A549 (cell line): ENCODE measurements around the gene CHD6. TPM values are rescaled to one million over a fixed set of nuclear protein-coding genes. Genes with fewer than 3 reads are reported as not detected.

Experiments
- ATAC-seq, 2 experiments: fragments of 200-7000 bp in 1 of 2; fragments of >200 bp in 1 of 2; cut with Nextera tagmentation in 1 of 2; cut with Tn5 transposase in 1 of 2; 3 replicates each; pipeline versions ENCODE4 v1.8.0 to v1.9.1; 2018 to 2020; ENCODE audit warnings: mild to moderate bottlenecking in 1 of 2, moderate library complexity in 1 of 2
- CTCF ChIA-PET: fragments of 300-600 bp; sonication (Branson Sonifier 250); formaldehyde crosslinking; extraction: SDS; loops from one replicate; lab custom pipeline; 2021; ENCODE audit warnings: antibody characterized with exemption, inconsistent platforms; lab: Yijun Ruan, JAX
- POLR2A ChIA-PET: fragments of 350-600 bp; formaldehyde crosslinking; extraction: SDS; loops from one replicate; lab custom pipeline; 2021; ENCODE audit warnings: antibody characterized with exemption, inconsistent platforms; lab: Yijun Ruan, JAX
- DNase-seq, 2 experiments: peaks; one replicate each; pipeline versions ENCODE4 v3.0.0 to v3.0.0-alpha.2; 2011 to 2016; ENCODE audit warnings: low read depth in 1 of 2, low spot score in 1 of 2
- FAIRE-seq: peaks from 2 replicates; lab custom pipeline; 2011; peaks lifted over from hg19 to GRCh38; lab: Jason Lieb, UNC
- H3K27ac ChIP-seq, 2 experiments: fragments of >200 bp; sonication (Bioruptor Twin); formaldehyde crosslinking; 3 replicates each; pipeline ENCODE4 v1.5.1; 2016 to 2017
- H3K4me1 ChIP-seq: fragments of >200 bp; sonication (Bioruptor Twin); formaldehyde crosslinking; 3 replicates; pipeline ENCODE4 v1.6.1; 2016
- H3K4me2 ChIP-seq: fragments of >200 bp; sonication (Bioruptor Twin); formaldehyde crosslinking; 3 replicates; pipeline ENCODE4 v1.6.1; 2016
- H3K4me3 ChIP-seq: fragments of >200 bp; sonication (Bioruptor Twin); formaldehyde crosslinking; 3 replicates; pipeline ENCODE4 v1.5.1; 2016
- H3K9me3 ChIP-seq: fragments of >200 bp; sonication (Bioruptor Twin); formaldehyde crosslinking; 3 replicates; pipeline ENCODE4 v1.6.1; 2016
- BCL3 ChIP-seq: fragments of >200 bp; sonication (Bioruptor Twin); formaldehyde crosslinking; IDR thresholded peaks from 3 replicates; pipeline ENCODE4 v1.6.1; 2016
- CBX8 ChIP-seq: fragments of 200-600 bp; sonication (generic); IDR thresholded peaks from 2 replicates; pipeline ENCODE4 v1.6.1; 2016
- EP300 ChIP-seq, 2 experiments: fragments of >200 bp; sonication (Bioruptor Twin); formaldehyde crosslinking; IDR thresholded peaks; 2 replicates in 1 of 2; 3 replicates in 1 of 2; pipeline ENCODE4 v1.6.1; 2016 to 2017
- ESRRA ChIP-seq: fragments of 150-350 bp; IDR thresholded peaks from 2 replicates; pipeline ENCODE4 v1.6.1; 2014; ENCODE audit warnings: mild to moderate bottlenecking, low read length, borderline replicate concordance
- FOSB ChIP-seq: fragments of 250-450 bp; sonication (Bioruptor Pico); IDR thresholded peaks from 2 replicates; pipeline ENCODE4 v1.5.0; 2020; ENCODE audit warnings: mild to moderate bottlenecking, moderate library complexity
- HDAC2 ChIP-seq: fragments of 200-600 bp; sonication (generic); IDR thresholded peaks from 2 replicates; pipeline ENCODE4 v1.6.1; 2016
- HEYL ChIP-seq: fragments of 250-450 bp; sonication (Bioruptor Pico); IDR thresholded peaks from 2 replicates; pipeline ENCODE4 v1.8.0; 2021; ENCODE audit warnings: mild to moderate bottlenecking, moderate library complexity
- HOXB5 ChIP-seq: fragments of 250-450 bp; sonication (Bioruptor Pico); IDR thresholded peaks from 2 replicates; pipeline ENCODE4 v1.5.0; 2020; ENCODE audit warnings: mild to moderate bottlenecking, moderate library complexity
- JUN ChIP-seq, 2 experiments: fragments of >200 bp; sonication (Bioruptor Twin); formaldehyde crosslinking; IDR thresholded peaks; 2 replicates in 1 of 2; 3 replicates in 1 of 2; pipeline ENCODE4 v1.6.1; 2016 to 2017
- JUNB ChIP-seq: fragments of >200 bp; sonication (Bioruptor Twin); formaldehyde crosslinking; IDR thresholded peaks from 2 replicates; pipeline ENCODE4 v1.6.1; 2016
- KDM1A ChIP-seq: fragments of 200-600 bp; sonication (generic); IDR thresholded peaks from 2 replicates; pipeline ENCODE4 v1.6.1; 2016; ENCODE audit warnings: low read depth, mild to moderate bottlenecking
- MAZ ChIP-seq: fragments of 150-350 bp; IDR thresholded peaks from 2 replicates; pipeline ENCODE4 v1.6.1; 2014; ENCODE audit warnings: antibody characterized with exemption, low read depth, low read length, borderline replicate concordance
- MYC ChIP-seq: IDR thresholded peaks from 2 replicates; pipeline ENCODE4 v1.6.1; 2012; ENCODE audit warnings: mild to moderate bottlenecking, inconsistent platforms, low read length, improper control_type of control experiment, borderline replicate concordance
- NPAS2 ChIP-seq: fragments of 250-450 bp; sonication (Bioruptor Pico); IDR thresholded peaks from 2 replicates; pipeline ENCODE4 v1.8.0; 2022; ENCODE audit warnings: mild to moderate bottlenecking, moderate library complexity, borderline replicate concordance
- PBX3 ChIP-seq: IDR thresholded peaks from 2 replicates; pipeline ENCODE4 v1.6.1; 2012
- PHF8 ChIP-seq: fragments of 200-600 bp; sonication (generic); IDR thresholded peaks from 2 replicates; pipeline ENCODE4 v1.6.1; 2016; ENCODE audit warnings: low read depth, mild to moderate bottlenecking, antibody characterized with exemption, moderate library complexity, borderline replicate concordance
- RAD21 ChIP-seq, 2 experiments: fragments of >200 bp in 1 of 2; sonication (Bioruptor Twin) in 1 of 2; formaldehyde crosslinking in 1 of 2; IDR thresholded peaks in 1 of 2; conservative IDR thresholded peaks in 1 of 2; 2 replicates in 1 of 2; 3 replicates in 1 of 2; pipeline ENCODE4 v1.6.1; 2012 to 2018; ENCODE audit warnings: inconsistent platforms in 1 of 2
- RFX5 ChIP-seq: fragments of 450-650 bp; IDR thresholded peaks from 2 replicates; pipeline ENCODE4 v1.7.1; 2014; ENCODE audit warnings: antibody characterized with exemption, mild to moderate bottlenecking, moderate library complexity
- RNF2 ChIP-seq: fragments of 200-600 bp; sonication (generic); IDR thresholded peaks from 2 replicates; pipeline ENCODE4 v1.6.1; 2016; ENCODE audit warnings: low read depth, mild to moderate bottlenecking, antibody characterized with exemption, moderate library complexity, borderline replicate concordance
- SREBF2 ChIP-seq: fragments of 450-650 bp; IDR thresholded peaks from 2 replicates; pipeline ENCODE4 v1.6.1; 2014; ENCODE audit warnings: mild to moderate bottlenecking, moderate library complexity
- ZSCAN20 ChIP-seq: fragments of 250-450 bp; sonication (Bioruptor Pico); IDR thresholded peaks from 2 replicates; pipeline ENCODE4 v1.8.0; 2022; ENCODE audit warnings: mild to moderate bottlenecking, moderate library complexity
- WGBS: methylation state at CpG from one replicate; pipeline ENCODE4 v1.1.6; 2017; ENCODE audit errors: missing lambda C conversion rate; 5-methylcytosine and 5-hydroxymethylcytosine counted together
- polyA plus RNA-seq, 4 experiments: library from polyadenylated mRNA; depleted of rRNA in 3 of 4; stranded (reverse); fragments of >200 nt; fragmentation: RNase III in 1 of 4; extraction: RNeasy Plus Mini Kit Qiagen cat#74134 plus additional on column Dnase treatment in 1 of 4; gene quantifications; 2 replicates in 3 of 4; 3 replicates in 1 of 4; pipeline ENCODE4 v1.2.3, GENCODE V29; 2011 to 2017
- TF ChIP-seq, protein P1 (sequence below): fragments of >200 bp; sonication (Bioruptor Twin); formaldehyde crosslinking; IDR thresholded peaks from 2 replicates; pipeline ENCODE4 v1.6.1; 2016
- TF ChIP-seq, protein P2 (sequence below): fragments of 250-450 bp; sonication (Bioruptor Pico); IDR thresholded peaks from 2 replicates; pipeline ENCODE4 v1.5.0; 2021; ENCODE audit warnings: mild to moderate bottlenecking, moderate library complexity, borderline replicate concordance
- TF ChIP-seq, protein P3 (sequence below): fragments of 200-600 bp; sonication (generic); IDR thresholded peaks from 2 replicates; pipeline ENCODE4 v1.6.1; 2016; ENCODE audit warnings: antibody characterized with exemption, mild to moderate bottlenecking, moderate library complexity

CHD6 gene
- polyA plus RNA-seq, 2 of the 4 experiments (the other 2 are of a cell fraction) = 8.2 to 22.6 TPM

- TF ChIP-seq RAD21 (conservative IDR thresholded peaks at IDR 0.05 in 1 of 2, IDR thresholded peaks at IDR 0.05 in 1 of 2) = no peak
- TF ChIP-seq NPAS2 = no peak
- no peak for TF ChIP-seq PHF8
- TF ChIP-seq FOSB = no peak
- TF ChIP-seq, protein P1, sequence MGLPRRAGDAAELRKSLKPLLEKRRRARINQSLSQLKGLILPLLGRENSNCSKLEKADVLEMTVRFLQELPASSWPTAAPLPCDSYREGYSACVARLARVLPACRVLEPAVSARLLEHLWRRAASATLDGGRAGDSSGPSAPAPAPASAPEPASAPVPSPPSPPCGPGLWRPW = no peak
- TF ChIP-seq PBX3 = no peak
- TF ChIP-seq, protein P2, sequence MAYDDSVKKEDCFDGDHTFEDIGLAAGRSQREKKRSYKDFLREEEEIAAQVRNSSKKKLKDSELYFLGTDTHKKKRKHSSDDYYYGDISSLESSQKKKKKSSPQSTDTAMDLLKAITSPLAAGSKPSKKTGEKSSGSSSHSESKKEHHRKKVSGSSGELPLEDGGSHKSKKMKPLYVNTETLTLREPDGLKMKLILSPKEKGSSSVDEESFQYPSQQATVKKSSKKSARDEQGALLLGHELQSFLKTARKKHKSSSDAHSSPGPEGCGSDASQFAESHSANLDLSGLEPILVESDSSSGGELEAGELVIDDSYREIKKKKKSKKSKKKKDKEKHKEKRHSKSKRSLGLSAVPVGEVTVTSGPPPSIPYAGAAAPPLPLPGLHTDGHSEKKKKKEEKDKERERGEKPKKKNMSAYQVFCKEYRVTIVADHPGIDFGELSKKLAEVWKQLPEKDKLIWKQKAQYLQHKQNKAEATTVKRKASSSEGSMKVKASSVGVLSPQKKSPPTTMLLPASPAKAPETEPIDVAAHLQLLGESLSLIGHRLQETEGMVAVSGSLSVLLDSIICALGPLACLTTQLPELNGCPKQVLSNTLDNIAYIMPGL (CRISPR knock-in tag) = no peak
- TF ChIP-seq SREBF2 = no peak
- TF ChIP-seq HOXB5 (CRISPR knock-in tag) = no peak
- TF ChIP-seq, protein P3, sequence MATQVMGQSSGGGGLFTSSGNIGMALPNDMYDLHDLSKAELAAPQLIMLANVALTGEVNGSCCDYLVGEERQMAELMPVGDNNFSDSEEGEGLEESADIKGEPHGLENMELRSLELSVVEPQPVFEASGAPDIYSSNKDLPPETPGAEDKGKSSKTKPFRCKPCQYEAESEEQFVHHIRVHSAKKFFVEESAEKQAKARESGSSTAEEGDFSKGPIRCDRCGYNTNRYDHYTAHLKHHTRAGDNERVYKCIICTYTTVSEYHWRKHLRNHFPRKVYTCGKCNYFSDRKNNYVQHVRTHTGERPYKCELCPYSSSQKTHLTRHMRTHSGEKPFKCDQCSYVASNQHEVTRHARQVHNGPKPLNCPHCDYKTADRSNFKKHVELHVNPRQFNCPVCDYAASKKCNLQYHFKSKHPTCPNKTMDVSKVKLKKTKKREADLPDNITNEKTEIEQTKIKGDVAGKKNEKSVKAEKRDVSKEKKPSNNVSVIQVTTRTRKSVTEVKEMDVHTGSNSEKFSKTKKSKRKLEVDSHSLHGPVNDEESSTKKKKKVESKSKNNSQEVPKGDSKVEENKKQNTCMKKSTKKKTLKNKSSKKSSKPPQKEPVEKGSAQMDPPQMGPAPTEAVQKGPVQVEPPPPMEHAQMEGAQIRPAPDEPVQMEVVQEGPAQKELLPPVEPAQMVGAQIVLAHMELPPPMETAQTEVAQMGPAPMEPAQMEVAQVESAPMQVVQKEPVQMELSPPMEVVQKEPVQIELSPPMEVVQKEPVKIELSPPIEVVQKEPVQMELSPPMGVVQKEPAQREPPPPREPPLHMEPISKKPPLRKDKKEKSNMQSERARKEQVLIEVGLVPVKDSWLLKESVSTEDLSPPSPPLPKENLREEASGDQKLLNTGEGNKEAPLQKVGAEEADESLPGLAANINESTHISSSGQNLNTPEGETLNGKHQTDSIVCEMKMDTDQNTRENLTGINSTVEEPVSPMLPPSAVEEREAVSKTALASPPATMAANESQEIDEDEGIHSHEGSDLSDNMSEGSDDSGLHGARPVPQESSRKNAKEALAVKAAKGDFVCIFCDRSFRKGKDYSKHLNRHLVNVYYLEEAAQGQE = no peak
- no peak for TF ChIP-seq BCL3
- TF ChIP-seq RNF2 = no peak
- no peak for TF ChIP-seq HDAC2
- no peak for TF ChIP-seq ZSCAN20 (CRISPR knock-in tag)
- no peak for TF ChIP-seq JUN (IDR thresholded peaks at IDR 0.05)
- TF ChIP-seq, all 56 proteins: peak for 0
- no peak for FAIRE-seq
- DNase-seq = no peak
- no peaks in the 10 kb centered on the region for H3K4me1 ChIP-seq
- H3K4me2 ChIP-seq = no peak overlapping the region
- H3K27ac ChIP-seq = no peak overlapping the region
- no peak overlapping the region for H3K4me3 ChIP-seq
- ChIA-PET CTCF (interaction anchor here (1.2 kb wide), 1 partner anchor 42 kb away, joined by 4 read pairs; the partner anchor contains the start of gene LPIN3), POLR2A (no interaction called here)
- WGBS = 54% methylated on average over 7 of the region's 7 CpGs
- no peak for ATAC-seq
- H3K9me3 ChIP-seq = no peaks in the 10 kb centered on the region
These were observed 235.3 kb downstream of the CHD6 start for GRCh38 chr20:41382791-41383305.

- DNase-seq = no peak
- no peak for FAIRE-seq
- ATAC-seq = no peak; a peak in 1 of 6 replicates
- TF ChIP-seq RFX5 (no peak), FOSB (no peak), RNF2 (no peak), CBX8 (no peak), MYC (no peak), MAZ (no peak), JUNB (no peak), EP300 (IDR thresholded peaks at IDR 0.05) (no peak), KDM1A (no peak), HDAC2 (no peak), HEYL (CRISPR knock-in tag) (no peak), ESRRA (no peak)
- TF ChIP-seq, protein P1 = no peak
These were observed 237.5 kb downstream of the CHD6 start for GRCh38 chr20:41380551-41381193.

More at GRCh38 chr20:41380551-41381193, 237.5 kb downstream of the CHD6 start:
- no peaks in the 10 kb centered on the region for H3K4me1 ChIP-seq
- ChIA-PET CTCF (no interaction called here), POLR2A (no interaction called here)
- H3K27ac ChIP-seq = no peak overlapping the region
- WGBS = 55% methylated on average over 12 of the region's 12 CpGs
- H3K4me3 ChIP-seq = no peak overlapping the region
- H3K9me3 ChIP-seq = no peaks in the 10 kb centered on the region
- no peak overlapping the region for H3K4me2 ChIP-seq
